ENCODE results near the gene WNT7A.

WNT7A gene

DNA sequence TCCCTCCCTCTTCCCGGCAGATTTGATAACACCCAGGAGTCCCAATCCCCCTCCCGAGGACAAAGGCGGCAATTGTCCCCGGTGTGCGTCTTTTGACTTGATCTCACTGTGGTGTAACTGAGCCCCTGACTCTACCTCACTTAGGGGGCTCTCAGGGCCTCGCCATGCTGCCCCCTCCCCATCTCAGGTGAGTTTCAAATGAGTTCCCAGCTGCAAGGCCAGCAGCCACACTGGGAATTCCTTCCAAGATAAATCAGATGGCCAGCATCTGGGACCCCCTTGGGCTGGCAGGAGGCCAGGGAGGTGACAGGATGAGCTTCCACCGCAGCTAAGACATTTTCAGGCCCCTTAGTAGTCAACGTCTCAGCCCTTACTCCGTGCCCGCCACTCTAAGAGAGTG is 35.0 kb downstream of the WNT7A start:
- DNase-seq = no peak

DNA sequence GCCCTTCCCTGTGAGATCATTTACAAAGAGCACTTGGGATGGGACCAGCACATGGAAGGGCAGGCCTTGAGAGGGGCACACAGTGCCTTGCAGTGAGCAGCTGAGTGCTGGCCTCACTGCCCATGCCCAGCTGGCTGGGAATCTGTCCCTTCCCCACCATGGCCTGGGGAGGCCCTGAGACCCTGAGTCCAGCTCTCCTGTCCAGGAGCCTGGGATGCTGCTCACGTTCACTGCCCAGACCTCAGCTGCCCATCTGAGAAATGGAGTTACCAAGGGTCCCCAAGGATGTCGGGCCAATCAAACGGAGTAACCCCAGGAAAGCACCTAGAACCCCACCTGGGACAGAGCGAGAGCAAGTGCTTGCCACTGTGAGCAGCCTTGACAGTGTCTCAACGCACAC is 35.6 kb downstream of the WNT7A start:
- no peak for DNase-seq

DNA sequence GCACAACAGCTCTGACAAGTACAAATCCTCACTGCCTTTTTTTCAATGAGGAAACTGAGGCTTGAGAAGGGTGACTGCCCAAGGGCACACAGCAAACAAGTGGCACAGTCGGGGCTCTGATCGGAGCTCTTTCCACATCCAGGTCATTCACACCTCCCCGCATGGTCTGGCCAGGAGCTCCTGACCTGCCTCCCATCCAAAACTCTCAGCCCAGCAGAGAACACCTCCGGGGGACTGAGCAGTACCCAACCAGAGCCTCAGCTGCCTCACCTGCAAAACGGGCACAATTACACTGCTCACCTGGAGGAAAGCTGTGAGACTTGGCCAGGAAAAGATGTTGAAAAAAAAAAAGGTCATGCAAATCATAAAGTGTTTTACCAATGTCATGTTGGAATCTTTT is 36.5 kb downstream of the WNT7A start:
- DNase-seq = no peak

GRCh38 chr3:13842226-13842625 is 37.6 kb downstream of the WNT7A start:
- no peak for DNase-seq

- DNase-seq = no peak
Observed at GRCh38 chr3:13841826-13842225, 38.0 kb downstream of the WNT7A start.

- DNase-seq = no peak
Observed at GRCh38 chr3:13841141-13841540, 38.7 kb downstream of the WNT7A start.

- no peak for DNase-seq
Observed at GRCh38 chr3:13840456-13840855, 39.4 kb downstream of the WNT7A start.

DNA sequence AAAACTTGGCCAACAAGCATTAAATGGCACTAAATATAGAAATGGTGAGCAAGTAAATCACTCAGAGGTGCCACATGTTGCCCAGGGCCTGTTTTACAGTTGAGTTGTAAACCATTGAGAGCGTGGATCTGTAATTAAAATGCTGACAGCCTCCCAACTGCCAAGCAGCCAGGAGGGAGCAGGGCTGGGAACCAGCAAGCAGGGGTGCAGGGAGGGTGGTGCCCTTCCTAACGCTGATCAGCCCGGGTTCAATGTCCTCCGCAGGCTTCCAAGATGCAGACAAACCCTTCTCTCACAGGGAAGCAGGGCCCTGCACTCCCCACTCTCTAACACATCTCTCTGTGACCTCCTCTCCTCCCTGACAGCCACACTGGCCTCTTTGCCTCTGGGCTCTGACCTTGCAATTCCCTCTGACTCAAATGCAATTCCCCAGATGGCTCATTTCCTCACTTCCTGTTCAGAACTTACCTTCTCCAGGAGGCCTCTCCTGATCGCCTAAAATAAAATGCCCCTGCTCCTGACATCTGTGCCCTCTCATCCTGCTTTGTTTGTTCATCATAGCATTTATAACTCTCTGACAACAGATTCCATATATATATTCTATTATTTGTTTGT is 40.0 kb downstream of the WNT7A start:
- no peak for DNase-seq

GRCh38 chr3:13839253-13839652 is 40.6 kb downstream of the WNT7A start:
- DNase-seq = no peak

DNA sequence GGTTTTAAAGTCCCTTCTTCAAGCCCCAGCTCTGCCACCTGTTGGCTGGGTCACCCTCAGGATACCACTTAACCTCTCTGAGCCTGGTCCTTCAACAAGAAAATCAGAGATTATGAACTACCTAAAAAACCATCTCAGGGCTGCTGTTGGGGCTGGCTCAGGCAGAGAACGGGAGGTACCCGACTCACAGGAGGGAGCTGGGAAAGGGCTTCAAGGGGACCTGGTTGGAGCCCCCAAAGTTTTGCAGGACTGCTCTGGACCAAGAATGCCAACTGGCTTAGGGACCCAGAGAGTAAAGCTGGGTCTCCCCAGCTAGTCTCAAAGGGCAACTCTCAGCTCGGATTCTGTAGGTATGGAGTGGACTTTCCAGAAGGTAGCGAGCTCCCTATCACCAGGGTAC is 41.5 kb downstream of the WNT7A start:
- no peak for DNase-seq

DNA sequence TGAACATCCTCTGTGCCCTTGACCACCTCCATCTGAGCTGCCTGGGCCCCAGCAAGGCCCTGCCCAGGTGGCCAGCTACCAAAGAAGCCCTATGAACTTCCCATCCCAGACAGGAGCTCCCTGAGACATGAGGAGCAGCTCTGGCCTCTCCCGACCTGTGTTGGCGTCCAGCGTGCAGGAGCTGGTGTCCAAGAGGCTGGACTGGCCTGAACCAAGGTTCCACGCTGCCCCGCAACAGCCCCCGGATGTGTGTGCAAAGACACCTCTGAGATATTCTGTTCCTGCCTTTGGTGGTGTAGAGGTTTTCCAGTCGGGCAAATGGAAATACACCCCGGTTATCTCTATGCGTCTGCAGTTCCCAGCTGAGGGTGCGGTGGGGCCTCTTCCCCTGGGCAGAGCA is 42.1 kb downstream of the WNT7A start:
- DNase-seq = no peak

GRCh38 chr3:13836658-13837587 is 42.9 kb downstream of the WNT7A start:
- no peak for DNase-seq

DNA sequence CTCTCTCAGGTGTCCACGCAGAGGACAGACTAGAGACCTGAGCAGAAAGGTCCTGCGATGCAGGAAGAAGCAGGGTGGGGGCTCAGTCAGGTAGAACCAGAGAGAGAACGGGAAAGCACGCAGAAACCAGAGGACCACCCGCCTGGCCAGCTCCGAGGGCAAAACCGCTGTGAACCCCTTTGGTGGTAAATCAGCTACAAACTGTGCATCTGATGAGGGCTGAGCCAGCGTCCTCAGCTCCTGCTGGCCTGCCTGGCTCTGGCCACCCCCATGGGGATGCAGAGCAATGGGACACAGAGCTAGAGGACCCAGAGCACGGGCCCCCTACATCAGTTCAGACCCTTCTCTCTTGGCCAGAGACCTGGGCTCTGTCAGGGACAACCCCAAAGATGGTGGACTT is 44.6 kb downstream of the WNT7A start:
- DNase-seq = no peak

DNA sequence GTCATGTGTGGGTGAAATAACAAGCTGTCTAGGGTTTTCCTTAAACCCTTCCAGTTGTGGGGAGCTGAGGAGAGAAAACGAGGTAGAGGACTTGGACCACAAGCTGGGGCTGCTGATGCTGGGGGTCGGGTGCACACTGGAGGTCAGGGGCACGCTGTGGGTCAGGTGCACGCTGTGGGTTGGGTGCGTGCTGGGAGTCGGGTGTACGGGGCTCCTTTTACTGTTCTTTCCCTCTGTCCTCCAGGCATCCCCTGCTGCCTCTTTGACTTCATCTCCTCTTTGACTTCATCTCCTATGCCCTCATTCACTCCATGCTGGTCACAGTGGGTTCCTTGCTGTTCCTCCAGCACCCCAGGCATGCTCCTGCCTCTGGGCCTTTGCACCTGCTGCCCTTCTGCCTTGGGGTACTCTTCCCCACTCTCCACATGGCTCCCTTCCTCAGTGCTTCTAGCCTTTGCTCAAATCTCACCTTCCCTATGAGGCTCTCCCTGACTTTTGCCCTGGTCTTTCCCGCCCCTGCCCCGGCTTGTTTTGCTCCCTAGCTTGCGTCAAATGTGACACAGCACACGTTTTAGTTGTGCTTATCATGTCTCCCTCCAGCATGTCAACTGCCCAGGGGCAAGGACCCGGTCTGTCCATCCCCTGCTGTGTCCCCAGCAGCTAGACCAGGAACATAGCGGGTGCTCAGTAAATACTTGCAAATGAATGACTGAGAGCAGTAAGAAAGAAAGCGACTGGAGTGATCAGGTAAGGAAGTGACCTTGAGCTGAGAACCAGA is 45.4 kb downstream of the WNT7A start:
- no peak for DNase-seq

DNA sequence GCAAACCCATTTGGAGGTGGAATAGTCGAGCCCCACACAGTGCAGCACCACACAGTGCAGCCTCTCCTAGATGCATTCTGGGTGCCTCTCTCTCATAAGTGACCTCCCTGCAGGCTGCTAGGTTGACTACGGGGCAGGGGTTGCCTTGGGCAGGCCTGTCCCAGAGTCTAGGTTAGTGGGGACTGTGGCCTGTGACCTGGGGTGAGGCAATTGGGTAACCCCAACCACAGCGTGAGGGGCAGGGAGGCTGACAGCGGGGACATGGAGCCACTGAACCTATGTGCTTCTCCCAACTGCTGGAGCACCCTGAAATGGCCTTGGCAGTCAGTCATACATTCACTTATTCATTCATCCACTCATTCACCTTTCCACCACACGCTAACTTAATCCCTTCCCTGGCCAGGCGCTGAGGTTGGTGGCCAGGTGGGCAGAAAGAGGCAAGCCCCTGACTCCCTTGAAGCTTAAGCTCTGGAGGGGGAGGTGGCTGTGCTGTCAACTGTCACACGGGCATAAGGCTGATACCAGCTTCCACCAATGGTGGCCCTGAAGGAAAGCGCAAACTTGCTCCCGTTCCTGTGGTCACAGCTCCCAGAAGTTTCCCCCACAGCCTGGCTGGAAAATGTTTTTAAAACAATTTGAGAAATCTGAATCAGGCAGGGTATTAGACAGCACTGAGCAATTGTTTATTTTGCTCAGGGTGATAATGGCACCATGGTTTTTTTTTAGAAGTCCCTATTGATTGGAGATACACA is 46.2 kb downstream of the WNT7A start:
- DNase-seq = no peak

DNA sequence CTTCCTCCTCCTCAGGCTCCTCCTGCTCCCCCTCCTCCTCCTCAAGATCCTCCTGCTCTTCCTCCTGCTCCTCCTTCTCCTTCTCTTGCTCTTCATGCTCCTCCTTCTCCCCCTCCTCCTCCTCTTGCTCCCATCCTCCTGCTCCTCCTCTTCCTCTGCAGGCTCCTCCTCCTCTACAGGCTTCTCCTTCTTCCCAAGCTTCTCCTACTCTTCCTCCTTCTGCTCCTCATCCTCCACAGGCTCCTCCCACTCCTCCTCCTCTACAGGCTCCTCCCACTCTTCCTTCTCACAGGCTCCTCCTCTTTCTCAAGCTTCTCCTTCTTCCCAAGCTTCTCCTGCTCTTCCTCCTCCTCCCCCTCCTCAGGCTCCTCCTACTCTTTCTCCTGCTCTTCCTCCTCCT is 47.7 kb downstream of the WNT7A start:
- DNase-seq = no peak

GRCh38 chr3:13831386-13831996 is 48.4 kb downstream of the WNT7A start:
- no peak for DNase-seq

- no peak for DNase-seq
Observed at GRCh38 chr3:13829311-13829710, 50.6 kb downstream of the WNT7A start.

GRCh38 chr3:13828501-13829265 is 51.2 kb downstream of the WNT7A start:
- DNase-seq = no peak

GRCh38 chr3:13827699-13828098 is 52.2 kb downstream of the WNT7A start:
- no peak for DNase-seq

GRCh38 chr3:13827256-13827655 is 52.6 kb downstream of the WNT7A start:
- DNase-seq = no peak

DNA sequence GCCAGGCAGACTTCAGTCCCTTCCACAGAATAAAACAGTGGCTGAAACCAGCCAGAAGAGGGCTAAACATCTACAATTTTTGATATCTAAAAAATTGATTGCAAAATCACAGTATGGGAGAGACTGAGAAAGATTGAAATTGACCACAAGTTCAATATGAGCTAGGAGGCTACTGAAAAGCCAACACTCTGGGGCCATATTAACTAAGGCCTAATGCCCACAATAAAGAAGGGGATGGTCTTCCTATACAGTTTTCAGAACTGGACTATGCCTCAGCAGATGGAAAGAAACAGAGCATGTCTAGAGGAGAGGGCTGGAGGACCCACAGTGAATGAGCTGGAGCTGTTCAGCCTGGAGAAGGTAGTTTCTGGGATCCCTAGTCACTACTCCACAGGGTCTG is 53.2 kb downstream of the WNT7A start:
- no peak for DNase-seq
